HG03095 (cell line): ENCODE measurements around the gene ARID3A.
"Not testable (repeated sequence)": the region's sequence is repeated elsewhere in the genome, so short reads cannot be mapped to it uniquely, and the experiment has no call there.

Source experiments
- ATAC-seq: cut with Tn5 transposase; IDR thresholded peaks from one replicate; pipeline ENCODE4 v1.9.1; 2021; ENCODE audit warnings: moderate library complexity; ENCODE audit not compliant: unreplicated experiment

The ARID3A gene

GRCh38 chr19:925526-926322, at the start of gene ARID3A:
Gene ARID3A (plus strand): TSS chr19:926035. CDS start chr19:929529, 3,494 bp downstream.
- ATAC-seq, result peak; percentile 37

- ATAC-seq, result no peak
These were observed 49.7 kb upstream of the ARID3A start for GRCh38 chr19:876089-876488.

GRCh38 chr19:876780-877314, 49.0 kb upstream of the ARID3A start:
- ATAC-seq, result no peak

GRCh38 chr19:877992-878660, 47.7 kb upstream of the ARID3A start:
- not testable (repeated sequence) for ATAC-seq

- ATAC-seq, result not testable (repeated sequence)
These were observed 46.9 kb upstream of the ARID3A start for GRCh38 chr19:878751-879561.

- ATAC-seq, result no peak
These were observed 46.0 kb upstream of the ARID3A start for GRCh38 chr19:879711-880438.

GRCh38 chr19:881385-882071, 44.3 kb upstream of the ARID3A start:
- ATAC-seq, result no peak

- no peak for ATAC-seq
These were observed 42.9 kb upstream of the ARID3A start for GRCh38 chr19:882871-883497.

- ATAC-seq, result no peak
These were observed 42.1 kb upstream of the ARID3A start for GRCh38 chr19:883661-884211.

GRCh38 chr19:884420-885211, 41.2 kb upstream of the ARID3A start:
- ATAC-seq, result no peak

- no peak for ATAC-seq
These were observed 40.2 kb upstream of the ARID3A start for GRCh38 chr19:885536-886224.

GRCh38 chr19:887072-887471, 38.8 kb upstream of the ARID3A start:
- no peak for ATAC-seq

GRCh38 chr19:887599-887998, 38.2 kb upstream of the ARID3A start:
- ATAC-seq, result no peak

GRCh38 chr19:888581-889385, 37.1 kb upstream of the ARID3A start:
- no peak for ATAC-seq

- ATAC-seq, result no peak
These were observed 36.1 kb upstream of the ARID3A start for GRCh38 chr19:889662-890295.

- ATAC-seq, result no peak
These were observed 35.0 kb upstream of the ARID3A start for GRCh38 chr19:890831-891230.
